Astrocyte (in vitro differentiated cells and primary cell): Measurements from ENCODE around the gene PHF21B.

Experiments used
- CTCF ChIP-seq: IDR thresholded peaks from 2 replicates; pipeline ENCODE4 v1.5.1; 2011; ENCODE audit warnings: low read depth, mild to moderate bottlenecking, inconsistent platforms, low read length, moderate library complexity; ENCODE audit not compliant: insufficient read depth
- EZH2 ChIP-seq: IDR thresholded peaks from 2 replicates; pipeline ENCODE4 v1.6.1; 2012; ENCODE audit warnings: mild to moderate bottlenecking, low read length, inconsistent platforms; ENCODE audit not compliant: insufficient read depth

- TF ChIP-seq CTCF (no peak), EZH2 (no peak)
Measured at GRCh38 chr22:44942979-44943700, 66.7 kb downstream of the PHF21B start.
